ENCODE measurements around the gene ATP5MK. TPM values are rescaled to one million over a fixed set of nuclear protein-coding genes. Genes with fewer than 3 reads are reported as not detected.

The ATP5MK gene
- total RNA-seq, 1 experiment from 2014 or later = 307 TPM

- TF ChIP-seq MXD4 (CRISPR knock-in tag; IDR thresholded peaks at IDR 0.05; ENCODE audit: borderline replicate concordance) (no peak), FOXP1 (CRISPR knock-in tag; IDR thresholded peaks at IDR 0.05; ENCODE audit: borderline replicate concordance) (no peak), MYBL2 (CRISPR knock-in tag; IDR thresholded peaks at IDR 0.05) (no peak), ZNF232 (CRISPR knock-in tag; IDR thresholded peaks at IDR 0.05) (no peak), GTF2I (CRISPR knock-in tag; conservative IDR thresholded peaks at IDR 0.05) (no peak), FOXP4 (CRISPR knock-in tag; IDR thresholded peaks at IDR 0.05) (no peak), HMGA2 (CRISPR knock-in tag; IDR thresholded peaks at IDR 0.05) (no peak), ARID4B (CRISPR knock-in tag; IDR thresholded peaks at IDR 0.05; ENCODE audit: borderline replicate concordance) (no peak), IRF2 (CRISPR knock-in tag; IDR thresholded peaks at IDR 0.05; ENCODE audit: borderline replicate concordance, low read depth) (no peak), ZNF138 (CRISPR knock-in tag; conservative IDR thresholded peaks at IDR 0.05) (no peak)
These were observed 32.8 kb upstream of the ATP5MK start (continued) for GRCh38 chr10:103428989-103429643.

- TF ChIP-seq ARID4B (CRISPR knock-in tag; IDR thresholded peaks at IDR 0.05; ENCODE audit: borderline replicate concordance) (no peak), ZNF232 (CRISPR knock-in tag; IDR thresholded peaks at IDR 0.05) (no peak), MYBL2 (CRISPR knock-in tag; IDR thresholded peaks at IDR 0.05) (no peak), JUN (CRISPR knock-in tag; IDR thresholded peaks at IDR 0.05) (no peak), FOXJ3 (CRISPR knock-in tag; IDR thresholded peaks at IDR 0.05; ENCODE audit: borderline replicate concordance) (no peak)
- TF ChIP-seq, protein P1, sequence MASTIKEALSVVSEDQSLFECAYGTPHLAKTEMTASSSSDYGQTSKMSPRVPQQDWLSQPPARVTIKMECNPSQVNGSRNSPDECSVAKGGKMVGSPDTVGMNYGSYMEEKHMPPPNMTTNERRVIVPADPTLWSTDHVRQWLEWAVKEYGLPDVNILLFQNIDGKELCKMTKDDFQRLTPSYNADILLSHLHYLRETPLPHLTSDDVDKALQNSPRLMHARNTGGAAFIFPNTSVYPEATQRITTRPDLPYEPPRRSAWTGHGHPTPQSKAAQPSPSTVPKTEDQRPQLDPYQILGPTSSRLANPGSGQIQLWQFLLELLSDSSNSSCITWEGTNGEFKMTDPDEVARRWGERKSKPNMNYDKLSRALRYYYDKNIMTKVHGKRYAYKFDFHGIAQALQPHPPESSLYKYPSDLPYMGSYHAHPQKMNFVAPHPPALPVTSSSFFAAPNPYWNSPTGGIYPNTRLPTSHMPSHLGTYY (CRISPR knock-in tag; IDR thresholded peaks at IDR 0.05) = no peak
- TF ChIP-seq, protein P2, sequence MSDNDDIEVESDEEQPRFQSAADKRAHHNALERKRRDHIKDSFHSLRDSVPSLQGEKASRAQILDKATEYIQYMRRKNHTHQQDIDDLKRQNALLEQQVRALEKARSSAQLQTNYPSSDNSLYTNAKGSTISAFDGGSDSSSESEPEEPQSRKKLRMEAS (CRISPR knock-in tag; IDR thresholded peaks at IDR 0.05) = no peak
- TF ChIP-seq, protein P3, sequence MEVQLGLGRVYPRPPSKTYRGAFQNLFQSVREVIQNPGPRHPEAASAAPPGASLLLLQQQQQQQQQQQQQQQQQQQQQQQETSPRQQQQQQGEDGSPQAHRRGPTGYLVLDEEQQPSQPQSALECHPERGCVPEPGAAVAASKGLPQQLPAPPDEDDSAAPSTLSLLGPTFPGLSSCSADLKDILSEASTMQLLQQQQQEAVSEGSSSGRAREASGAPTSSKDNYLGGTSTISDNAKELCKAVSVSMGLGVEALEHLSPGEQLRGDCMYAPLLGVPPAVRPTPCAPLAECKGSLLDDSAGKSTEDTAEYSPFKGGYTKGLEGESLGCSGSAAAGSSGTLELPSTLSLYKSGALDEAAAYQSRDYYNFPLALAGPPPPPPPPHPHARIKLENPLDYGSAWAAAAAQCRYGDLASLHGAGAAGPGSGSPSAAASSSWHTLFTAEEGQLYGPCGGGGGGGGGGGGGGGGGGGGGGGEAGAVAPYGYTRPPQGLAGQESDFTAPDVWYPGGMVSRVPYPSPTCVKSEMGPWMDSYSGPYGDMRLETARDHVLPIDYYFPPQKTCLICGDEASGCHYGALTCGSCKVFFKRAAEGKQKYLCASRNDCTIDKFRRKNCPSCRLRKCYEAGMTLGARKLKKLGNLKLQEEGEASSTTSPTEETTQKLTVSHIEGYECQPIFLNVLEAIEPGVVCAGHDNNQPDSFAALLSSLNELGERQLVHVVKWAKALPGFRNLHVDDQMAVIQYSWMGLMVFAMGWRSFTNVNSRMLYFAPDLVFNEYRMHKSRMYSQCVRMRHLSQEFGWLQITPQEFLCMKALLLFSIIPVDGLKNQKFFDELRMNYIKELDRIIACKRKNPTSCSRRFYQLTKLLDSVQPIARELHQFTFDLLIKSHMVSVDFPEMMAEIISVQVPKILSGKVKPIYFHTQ (CRISPR knock-in tag; IDR thresholded peaks at IDR 0.05) = no peak
- TF ChIP-seq, protein P4, sequence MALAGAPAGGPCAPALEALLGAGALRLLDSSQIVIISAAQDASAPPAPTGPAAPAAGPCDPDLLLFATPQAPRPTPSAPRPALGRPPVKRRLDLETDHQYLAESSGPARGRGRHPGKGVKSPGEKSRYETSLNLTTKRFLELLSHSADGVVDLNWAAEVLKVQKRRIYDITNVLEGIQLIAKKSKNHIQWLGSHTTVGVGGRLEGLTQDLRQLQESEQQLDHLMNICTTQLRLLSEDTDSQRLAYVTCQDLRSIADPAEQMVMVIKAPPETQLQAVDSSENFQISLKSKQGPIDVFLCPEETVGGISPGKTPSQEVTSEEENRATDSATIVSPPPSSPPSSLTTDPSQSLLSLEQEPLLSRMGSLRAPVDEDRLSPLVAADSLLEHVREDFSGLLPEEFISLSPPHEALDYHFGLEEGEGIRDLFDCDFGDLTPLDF (CRISPR knock-in tag; IDR thresholded peaks at IDR 0.05) = no peak
- TF ChIP-seq, protein P5, sequence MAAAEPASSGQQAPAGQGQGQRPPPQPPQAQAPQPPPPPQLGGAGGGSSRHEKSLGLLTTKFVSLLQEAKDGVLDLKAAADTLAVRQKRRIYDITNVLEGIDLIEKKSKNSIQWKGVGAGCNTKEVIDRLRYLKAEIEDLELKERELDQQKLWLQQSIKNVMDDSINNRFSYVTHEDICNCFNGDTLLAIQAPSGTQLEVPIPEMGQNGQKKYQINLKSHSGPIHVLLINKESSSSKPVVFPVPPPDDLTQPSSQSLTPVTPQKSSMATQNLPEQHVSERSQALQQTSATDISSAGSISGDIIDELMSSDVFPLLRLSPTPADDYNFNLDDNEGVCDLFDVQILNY (CRISPR knock-in tag; IDR thresholded peaks at IDR 0.05) = no peak
- H3K27ac Mint-ChIP-seq = no peak overlapping the region
- no peaks in the 10 kb centered on the region for H3K4me1 Mint-ChIP-seq
- DNase-seq (ENCODE audit: low spot score) = no peak
- H3K4me3 Mint-ChIP-seq = no peak overlapping the region
- H3K27me3 Mint-ChIP-seq (ENCODE audit: low read depth) = no peaks in the 10 kb centered on the region
- ChIA-PET CTCF (no interaction called here), POLR2A (interaction anchor here (0.6 kb wide), 1 partner anchor 187 kb away, joined by 3 read pairs; no protein-coding TSS in a partner anchor)
- H3K36me3 Mint-ChIP-seq = peaks cover 77% of the 10 kb centered on the region
- no peak for ATAC-seq
- H3K9me3 Mint-ChIP-seq = no peaks in the 10 kb centered on the region
These were observed 31.6 kb upstream of the ATP5MK start for GRCh38 chr10:103427866-103428265.
